SK-N-SH (cell line): ENCODE measurements around the gene GAMT.

Experiments used
- CTCF ChIP-seq: fragments of 200-600 bp; sonication (generic); IDR thresholded peaks from 2 replicates; pipeline ENCODE4 v1.6.1; 2017; ENCODE audit warnings: antibody characterized with exemption, mild to moderate bottlenecking, moderate library complexity
- EP300 ChIP-seq, 2 experiments: IDR thresholded peaks; 2 replicates each; pipeline versions ENCODE4 v1.4.0 to v1.6.1; 2012; ENCODE audit warnings: borderline replicate concordance in 1 of 2, low read depth in 1 of 2, low read length in 1 of 2
- IRF3 ChIP-seq: fragments of 150-350 bp; IDR thresholded peaks from 2 replicates; pipeline ENCODE4 v1.6.1; 2016; ENCODE audit warnings: mild to moderate bottlenecking, low read depth, low read length
- JUND ChIP-seq: IDR thresholded peaks from 2 replicates; pipeline ENCODE4 v1.4.0; 2012
- POLR2AphosphoS5 ChIP-seq: IDR thresholded peaks from 2 replicates; pipeline ENCODE4 v1.6.1; 2012; ENCODE audit warnings: low read depth, low read length
- SMC3 ChIP-seq: IDR thresholded peaks from 2 replicates; pipeline ENCODE4 v1.6.1; 2012; ENCODE audit warnings: low read depth, low read length, improper control_type of control experiment
- TAF1 ChIP-seq: IDR thresholded peaks from 2 replicates; pipeline ENCODE4 v1.6.1; 2012; ENCODE audit warnings: low read depth, mild to moderate bottlenecking, low read length, moderate library complexity, borderline replicate concordance
- TCF12 ChIP-seq: IDR thresholded peaks from 2 replicates; pipeline ENCODE4 v1.4.0; 2012
- USF1 ChIP-seq: IDR thresholded peaks from 2 replicates; pipeline ENCODE4 v1.4.0; 2012; ENCODE audit warnings: low read depth, borderline replicate concordance

- no peak for TF ChIP-seq CTCF
- TF ChIP-seq POLR2AphosphoS5 = no peak
- no peak for TF ChIP-seq USF1
- TF ChIP-seq JUND = no peak
- TF ChIP-seq TAF1 = no peak
- TF ChIP-seq EP300 (IDR thresholded peaks at IDR 0.05; ENCODE audit: borderline replicate concordance in 1 of 2, low read depth in 1 of 2, low read length in 1 of 2) = no peak
- no peak for TF ChIP-seq TCF12
- TF ChIP-seq SMC3 = no peak
- TF ChIP-seq IRF3 = no peak
Observed at GRCh38 chr19:1426736-1427135, 25.4 kb upstream of the GAMT start.
